Nephron progenitor cell (in vitro differentiated cells): ENCODE data around the gene SNRK.

ENCODE experiments used
- DNase-seq: peaks from one replicate; pipeline ENCODE4 v3.0.0; 2021
- H3K27ac Mint-ChIP-seq: 2 replicates; pipeline ENCODE4 v1.8.0; 2021; ENCODE audit warnings: mild to moderate bottlenecking, moderate library complexity, mixed read lengths
- H3K27me3 Mint-ChIP-seq: 2 replicates; pipeline ENCODE4 v1.8.0; 2021; ENCODE audit warnings: mild to moderate bottlenecking, low read depth, mixed read lengths; ENCODE audit not compliant: poor library complexity
- H3K36me3 Mint-ChIP-seq: 2 replicates; pipeline ENCODE4 v1.8.0; 2021; ENCODE audit warnings: low read depth, mixed read lengths
- H3K4me1 Mint-ChIP-seq: 2 replicates; pipeline ENCODE4 v1.8.0; 2021; ENCODE audit warnings: mixed read lengths
- H3K4me3 Mint-ChIP-seq: 2 replicates; pipeline ENCODE4 v1.8.0; 2021; ENCODE audit warnings: mild to moderate bottlenecking, moderate library complexity, mixed read lengths
- H3K9me3 Mint-ChIP-seq: 2 replicates; pipeline ENCODE4 v1.8.0; 2021; ENCODE audit warnings: mild to moderate bottlenecking, moderate library complexity, mixed read lengths
- CTCF ChIP-seq: fragments of 200-600 bp; sonication (generic); IDR thresholded peaks from 2 replicates; pipeline ENCODE4 v1.5.0; 2021; ENCODE audit warnings: antibody characterized with exemption

Gene SNRK

GRCh38 chr3:43317461-43318316 lies 31.3 kb downstream of the SNRK start:
- H3K4me3 Mint-ChIP-seq, result no peak overlapping the region
- H3K9me3 Mint-ChIP-seq, result peaks cover 7% of the 10 kb centered on the region
- peaks cover 37% of the 10 kb centered on the region for H3K36me3 Mint-ChIP-seq
- peak overlapping the region; percentile 98 for H3K27ac Mint-ChIP-seq
- no peak for DNase-seq
- peaks cover 3% of the 10 kb centered on the region for H3K27me3 Mint-ChIP-seq
- H3K4me1 Mint-ChIP-seq, result peaks cover 41% of the 10 kb centered on the region
- no peak for TF ChIP-seq CTCF

GRCh38 chr3:43319376-43319775 lies 33.0 kb downstream of the SNRK start:
- Mint-ChIP-seq H3K27me3 (peaks cover 3% of the 10 kb centered on the region), H3K36me3 (peaks cover 45% of the 10 kb centered on the region), H3K27ac (peak overlapping the region; percentile 97), H3K4me3 (peak overlapping the region; percentile 52), H3K9me3 (peaks cover 20% of the 10 kb centered on the region), H3K4me1 (peaks cover 41% of the 10 kb centered on the region)
- no peak for DNase-seq
- no peak for TF ChIP-seq CTCF

- no peak for TF ChIP-seq CTCF
- Mint-ChIP-seq H3K36me3 (peaks cover 45% of the 10 kb centered on the region), H3K4me3 (no peak overlapping the region), H3K27ac (peak overlapping the region; percentile 97), H3K4me1 (peaks cover 41% of the 10 kb centered on the region), H3K9me3 (peaks cover 20% of the 10 kb centered on the region), H3K27me3 (peaks cover 3% of the 10 kb centered on the region)
- DNase-seq, result no peak
Measured at GRCh38 chr3:43319794-43320193, 33.5 kb downstream of the SNRK start.

- DNase-seq, result no peak
- Mint-ChIP-seq H3K4me1 (peaks cover 41% of the 10 kb centered on the region), H3K4me3 (no peak overlapping the region), H3K36me3 (peaks cover 46% of the 10 kb centered on the region), H3K27me3 (peaks cover 3% of the 10 kb centered on the region), H3K27ac (no peak overlapping the region), H3K9me3 (peaks cover 20% of the 10 kb centered on the region)
- TF ChIP-seq CTCF, result no peak
Measured at GRCh38 chr3:43320288-43320687, 33.9 kb downstream of the SNRK start.

GRCh38 chr3:43323541-43323940 lies 37.2 kb downstream of the SNRK start:
- peaks cover 20% of the 10 kb centered on the region for H3K9me3 Mint-ChIP-seq
- H3K4me1 Mint-ChIP-seq, result peaks cover 42% of the 10 kb centered on the region
- H3K27ac Mint-ChIP-seq, result no peak overlapping the region
- H3K27me3 Mint-ChIP-seq, result no peaks in the 10 kb centered on the region
- H3K36me3 Mint-ChIP-seq, result peaks cover 54% of the 10 kb centered on the region
- no peak overlapping the region for H3K4me3 Mint-ChIP-seq
- no peak for DNase-seq
- no peak for TF ChIP-seq CTCF
